HEK293 (cell line): ENCODE data around the gene MX1.

Source experiments
- CTCF ChIA-PET: fragments of 350-600 bp; formaldehyde crosslinking; extraction: SDS; loops from one replicate; lab custom pipeline; 2021; ENCODE audit warnings: antibody characterized with exemption; lab: Yijun Ruan, JAX
- POLR2A ChIA-PET: fragments of 300-600 bp; formaldehyde crosslinking; extraction: SDS; loops from one replicate; lab custom pipeline; 2020; ENCODE audit warnings: antibody characterized with exemption, inconsistent platforms; lab: Yijun Ruan, JAX
- H3K27ac ChIP-seq: fragments of 200-500 bp; sonication (Bioruptor generic); 2 replicates; pipeline ENCODE4 v1.5.1; 2014; ENCODE audit warnings: low read depth, low read length, control low read depth, inconsistent platforms; ENCODE audit errors: extremely low read depth
- H3K36me3 ChIP-seq, 2 experiments: fragments of 200-500 bp in 1 of 2; sonication (Bioruptor generic) in 1 of 2; 1 replicate in 1 of 2; 2 replicates in 1 of 2; pipeline ENCODE4 v1.5.1; 2014 to 2017; ENCODE audit warnings: inconsistent platforms in 2 of 2, low read length in 2 of 2; ENCODE audit not compliant: control insufficient read depth in 2 of 2, insufficient read depth in 1 of 2
- H3K4me1 ChIP-seq: fragments of 200-500 bp; sonication (Bioruptor generic); 2 replicates; pipeline ENCODE4 v1.5.1; 2014; ENCODE audit warnings: mild to moderate bottlenecking, low read length, inconsistent platforms; ENCODE audit not compliant: control insufficient read depth, insufficient read depth
- H3K4me3 ChIP-seq: 2 replicates; pipeline ENCODE4 v1.5.1; 2011; ENCODE audit warnings: low read depth, mild to moderate bottlenecking, control low read depth, low read length, moderate library complexity
- H3K9me3 ChIP-seq: fragments of 200-500 bp; sonication (Bioruptor generic); 2 replicates; pipeline ENCODE4 v1.5.1; 2014; ENCODE audit warnings: low read depth, low read length, inconsistent platforms; ENCODE audit not compliant: control insufficient read depth, insufficient read depth
- GFI1B ChIP-seq: fragments of 450-650 bp; formaldehyde crosslinking; IDR thresholded peaks from 2 replicates; pipeline ENCODE4 v1.5.1; 2016; ENCODE audit warnings: missing biosample characterization, missing genetic modification characterization
- GLIS2 ChIP-seq: fragments of 450-650 bp; formaldehyde crosslinking; IDR thresholded peaks from 2 replicates; pipeline ENCODE4 v1.5.1; 2016; ENCODE audit warnings: missing biosample characterization, missing genetic modification characterization
- HOXA7 ChIP-seq: sonication (generic); formaldehyde crosslinking; IDR thresholded peaks from 2 replicates; pipeline ENCODE4 v1.8.1; 2022; ENCODE audit warnings: missing genetic modification reagents, borderline replicate concordance
- KLF1 ChIP-seq: fragments of 450-650 bp; formaldehyde crosslinking; IDR thresholded peaks from 2 replicates; pipeline ENCODE4 v1.5.1; 2016; ENCODE audit warnings: missing biosample characterization, missing genetic modification characterization
- KLF7 ChIP-seq: fragments of 450-650 bp; formaldehyde crosslinking; IDR thresholded peaks from 2 replicates; pipeline ENCODE4 v1.5.1; 2016; ENCODE audit warnings: missing biosample characterization, missing genetic modification characterization, borderline replicate concordance
- PRDM1 ChIP-seq: fragments of 450-650 bp; formaldehyde crosslinking; IDR thresholded peaks from 2 replicates; pipeline ENCODE4; 2016; ENCODE audit warnings: missing biosample characterization, missing genetic modification characterization
- TCF7L2 ChIP-seq: IDR thresholded peaks from 2 replicates; pipeline ENCODE4 v1.6.1; 2011; ENCODE audit warnings: low read depth, mild to moderate bottlenecking, inconsistent platforms, low read length, moderate library complexity, borderline replicate concordance
- ZBTB48 ChIP-seq: fragments of 450-650 bp; formaldehyde crosslinking; IDR thresholded peaks from 2 replicates; pipeline ENCODE4 v1.5.1; 2016; ENCODE audit warnings: missing biosample characterization, missing genetic modification characterization
- ZBTB7A ChIP-seq: fragments of 450-650 bp; formaldehyde crosslinking; IDR thresholded peaks from 2 replicates; pipeline ENCODE4 v1.5.1; 2016; ENCODE audit warnings: low read depth, missing biosample characterization, missing genetic modification characterization
- ZEB2 ChIP-seq: fragments of 450-650 bp; formaldehyde crosslinking; IDR thresholded peaks from 2 replicates; pipeline ENCODE4 v1.5.1; 2016; ENCODE audit warnings: missing biosample characterization, missing genetic modification characterization
- ZFHX2 ChIP-seq: fragments of 450-650 bp; formaldehyde crosslinking; conservative IDR thresholded peaks from 2 replicates; pipeline ENCODE4 v1.5.1; 2016; ENCODE audit warnings: missing biosample characterization, missing genetic modification characterization
- ZFP3 ChIP-seq: fragments of 450-650 bp; formaldehyde crosslinking; IDR thresholded peaks from 2 replicates; pipeline ENCODE4 v1.5.1; 2016; ENCODE audit warnings: low read depth, missing biosample characterization, missing genetic modification characterization
- ZNF155 ChIP-seq: fragments of 450-650 bp; formaldehyde crosslinking; IDR thresholded peaks from 2 replicates; pipeline ENCODE4 v1.5.1; 2016; ENCODE audit warnings: missing biosample characterization, missing genetic modification characterization
- ZNF157 ChIP-seq: fragments of 450-650 bp; formaldehyde crosslinking; IDR thresholded peaks from 2 replicates; pipeline ENCODE4 v1.5.1; 2016; ENCODE audit warnings: missing biosample characterization, missing genetic modification characterization
- ZNF175 ChIP-seq: fragments of 450-650 bp; formaldehyde crosslinking; IDR thresholded peaks from 2 replicates; pipeline ENCODE4 v1.5.1; 2016; ENCODE audit warnings: missing biosample characterization, missing genetic modification characterization
- ZNF19 ChIP-seq: fragments of 450-650 bp; formaldehyde crosslinking; IDR thresholded peaks from 2 replicates; pipeline ENCODE4; 2016; ENCODE audit warnings: missing biosample characterization, missing genetic modification characterization, low read depth
- ZNF423 ChIP-seq: fragments of 450-650 bp; formaldehyde crosslinking; IDR thresholded peaks from 2 replicates; pipeline ENCODE4 v1.5.1; 2016; ENCODE audit warnings: missing biosample characterization, missing genetic modification characterization
- ZNF600 ChIP-seq: fragments of 450-650 bp; formaldehyde crosslinking; IDR thresholded peaks from 2 replicates; pipeline ENCODE4 v1.5.1; 2016; ENCODE audit warnings: missing biosample characterization, missing genetic modification characterization
- ZNF621 ChIP-seq: fragments of 450-650 bp; formaldehyde crosslinking; IDR thresholded peaks from 2 replicates; pipeline ENCODE4 v1.5.1; 2017; ENCODE audit warnings: missing biosample characterization, missing genetic modification characterization
- ZNF660 ChIP-seq: fragments of 450-650 bp; IDR thresholded peaks from 2 replicates; pipeline ENCODE4 v1.5.1; 2018; ENCODE audit warnings: missing biosample characterization, mild to moderate bottlenecking, missing genetic modification characterization
- ZNF664 ChIP-seq: fragments of 450-650 bp; formaldehyde crosslinking; IDR thresholded peaks from 2 replicates; pipeline ENCODE4 v1.5.1; 2016; ENCODE audit warnings: missing biosample characterization, missing genetic modification characterization
- ZNF670 ChIP-seq: fragments of 450-650 bp; formaldehyde crosslinking; IDR thresholded peaks from 2 replicates; pipeline ENCODE4 v1.5.1; 2016; ENCODE audit warnings: missing biosample characterization, missing genetic modification characterization, low read depth
- TF ChIP-seq, protein P1 (sequence below): fragments of 450-650 bp; formaldehyde crosslinking; IDR thresholded peaks from 2 replicates; pipeline ENCODE4 v1.5.1; 2016; ENCODE audit warnings: missing biosample characterization, missing genetic modification characterization
- TF ChIP-seq, protein P2 (sequence below): fragments of 450-650 bp; formaldehyde crosslinking; IDR thresholded peaks from 2 replicates; pipeline ENCODE4 v1.5.1; 2017; ENCODE audit warnings: missing biosample characterization, missing genetic modification characterization
- TF ChIP-seq, protein P3 (sequence below): fragments of 450-650 bp; formaldehyde crosslinking; IDR thresholded peaks from 2 replicates; pipeline ENCODE4 v1.5.1; 2016; ENCODE audit warnings: missing biosample characterization, missing genetic modification characterization
- TF ChIP-seq, protein P4 (sequence below): fragments of 450-650 bp; formaldehyde crosslinking; conservative IDR thresholded peaks from 2 replicates; pipeline ENCODE4 v1.5.1; 2016; ENCODE audit warnings: low read depth, missing biosample characterization, missing genetic modification characterization
- TF ChIP-seq, protein P5 (sequence below): fragments of 450-650 bp; formaldehyde crosslinking; IDR thresholded peaks from 2 replicates; pipeline ENCODE4 v1.5.1; 2016; ENCODE audit warnings: missing biosample characterization, missing genetic modification characterization

MX1 gene

DNA sequence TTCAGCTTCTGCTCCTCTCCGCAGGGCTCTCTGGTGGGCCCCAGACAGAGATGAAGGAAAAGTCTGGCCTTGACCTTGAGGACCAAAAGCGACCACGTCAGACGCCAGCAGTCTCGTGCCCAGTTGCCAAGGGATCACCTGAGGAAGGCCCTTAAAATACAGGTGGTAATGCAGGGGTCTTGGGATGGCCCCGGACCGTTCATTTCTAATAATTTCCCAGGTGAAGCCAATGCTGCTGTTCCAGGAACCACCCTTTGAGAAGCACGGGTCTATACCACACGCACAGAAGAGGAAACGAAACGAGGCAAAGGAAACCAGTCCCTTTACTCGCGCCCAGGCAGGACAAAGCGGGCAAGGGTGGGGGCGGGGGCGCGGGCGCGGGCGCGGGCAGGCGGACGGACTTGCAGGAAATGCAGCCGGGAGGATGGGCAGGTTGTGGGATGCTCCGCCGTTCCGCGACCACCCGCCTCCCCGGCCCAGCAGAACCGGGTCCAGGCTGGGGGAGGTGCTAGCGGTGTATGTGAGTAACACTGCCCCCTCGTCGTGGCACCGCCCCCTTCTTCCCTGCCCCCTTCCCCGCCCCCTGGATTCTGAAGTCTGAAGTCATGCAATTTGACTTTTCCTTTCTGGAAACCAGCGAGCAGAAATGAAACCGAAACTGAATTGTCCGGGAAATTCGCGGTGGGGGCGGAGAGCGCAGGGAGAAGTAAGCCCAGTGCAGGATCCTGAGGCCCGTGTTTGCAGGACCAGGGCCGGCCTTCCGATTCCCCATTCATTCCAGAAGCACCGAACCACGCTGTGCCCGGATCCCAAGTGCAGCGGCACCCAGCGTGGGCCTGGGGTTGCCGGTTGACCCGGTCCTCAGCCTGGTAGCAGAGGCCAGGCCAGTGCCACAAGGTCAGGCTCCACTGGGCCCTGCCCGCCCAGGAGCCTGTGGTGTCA lies 5.8 kb upstream of the MX1 start:
- ChIA-PET CTCF (interaction anchor here (0.5 to 0.6 kb wide), 2 partner anchors 137 to 789 kb away, joined by 3 read pairs; no protein-coding TSS in a partner anchor), POLR2A (no interaction called here)
- no peaks in the 10 kb centered on the region for H3K9me3 ChIP-seq
- 0 out of 2 replicates have a peak, but pooled peaks cover 3% of the 10 kb centered on the region for H3K4me1 ChIP-seq
- H3K36me3 ChIP-seq: no peaks in the 10 kb centered on the region
- peak overlapping the region; percentile 84 for H3K27ac ChIP-seq
- peak overlapping the region; percentile 64 for H3K4me3 ChIP-seq
- TF ChIP-seq, protein P1, sequence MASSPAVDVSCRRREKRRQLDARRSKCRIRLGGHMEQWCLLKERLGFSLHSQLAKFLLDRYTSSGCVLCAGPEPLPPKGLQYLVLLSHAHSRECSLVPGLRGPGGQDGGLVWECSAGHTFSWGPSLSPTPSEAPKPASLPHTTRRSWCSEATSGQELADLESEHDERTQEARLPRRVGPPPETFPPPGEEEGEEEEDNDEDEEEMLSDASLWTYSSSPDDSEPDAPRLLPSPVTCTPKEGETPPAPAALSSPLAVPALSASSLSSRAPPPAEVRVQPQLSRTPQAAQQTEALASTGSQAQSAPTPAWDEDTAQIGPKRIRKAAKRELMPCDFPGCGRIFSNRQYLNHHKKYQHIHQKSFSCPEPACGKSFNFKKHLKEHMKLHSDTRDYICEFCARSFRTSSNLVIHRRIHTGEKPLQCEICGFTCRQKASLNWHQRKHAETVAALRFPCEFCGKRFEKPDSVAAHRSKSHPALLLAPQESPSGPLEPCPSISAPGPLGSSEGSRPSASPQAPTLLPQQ (tag by site-specific recombination): no peak; the same call in 1 of the 2 replicates
- 0 out of 2 replicates have a peak, but pooled peaks have one; percentile 19 for TF ChIP-seq ZEB2 (tag by site-specific recombination)
- TF ChIP-seq GLIS2: peak; percentile 5; the same call in 1 of the 2 replicates
- TF ChIP-seq, protein P2, sequence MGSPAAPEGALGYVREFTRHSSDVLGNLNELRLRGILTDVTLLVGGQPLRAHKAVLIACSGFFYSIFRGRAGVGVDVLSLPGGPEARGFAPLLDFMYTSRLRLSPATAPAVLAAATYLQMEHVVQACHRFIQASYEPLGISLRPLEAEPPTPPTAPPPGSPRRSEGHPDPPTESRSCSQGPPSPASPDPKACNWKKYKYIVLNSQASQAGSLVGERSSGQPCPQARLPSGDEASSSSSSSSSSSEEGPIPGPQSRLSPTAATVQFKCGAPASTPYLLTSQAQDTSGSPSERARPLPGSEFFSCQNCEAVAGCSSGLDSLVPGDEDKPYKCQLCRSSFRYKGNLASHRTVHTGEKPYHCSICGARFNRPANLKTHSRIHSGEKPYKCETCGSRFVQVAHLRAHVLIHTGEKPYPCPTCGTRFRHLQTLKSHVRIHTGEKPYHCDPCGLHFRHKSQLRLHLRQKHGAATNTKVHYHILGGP (tag by site-specific recombination): no peak
- peak; percentile 28; the same call in 1 of the 2 replicates for TF ChIP-seq ZBTB48 (tag by site-specific recombination)
- TF ChIP-seq ZNF175: no peak
- peak; percentile 4; the same call in 1 of the 2 replicates for TF ChIP-seq ZNF423 (tag by site-specific recombination)
- TF ChIP-seq ZNF19 (tag by site-specific recombination): no peak
- TF ChIP-seq ZNF600 (tag by site-specific recombination): no peak
- no peak for TF ChIP-seq KLF7 (tag by site-specific recombination)
- no peak for TF ChIP-seq KLF1 (tag by site-specific recombination)
- TF ChIP-seq PRDM1 (tag by site-specific recombination): peak; percentile 54
- no peak for TF ChIP-seq ZNF670 (tag by site-specific recombination)
- TF ChIP-seq ZFHX2 (tag by site-specific recombination): peak; percentile 71
- no peak for TF ChIP-seq ZNF157 (tag by site-specific recombination)
- TF ChIP-seq, protein P3, sequence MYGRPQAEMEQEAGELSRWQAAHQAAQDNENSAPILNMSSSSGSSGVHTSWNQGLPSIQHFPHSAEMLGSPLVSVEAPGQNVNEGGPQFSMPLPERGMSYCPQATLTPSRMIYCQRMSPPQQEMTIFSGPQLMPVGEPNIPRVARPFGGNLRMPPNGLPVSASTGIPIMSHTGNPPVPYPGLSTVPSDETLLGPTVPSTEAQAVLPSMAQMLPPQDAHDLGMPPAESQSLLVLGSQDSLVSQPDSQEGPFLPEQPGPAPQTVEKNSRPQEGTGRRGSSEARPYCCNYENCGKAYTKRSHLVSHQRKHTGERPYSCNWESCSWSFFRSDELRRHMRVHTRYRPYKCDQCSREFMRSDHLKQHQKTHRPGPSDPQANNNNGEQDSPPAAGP (tag by site-specific recombination): no peak
- TF ChIP-seq, protein P4, sequence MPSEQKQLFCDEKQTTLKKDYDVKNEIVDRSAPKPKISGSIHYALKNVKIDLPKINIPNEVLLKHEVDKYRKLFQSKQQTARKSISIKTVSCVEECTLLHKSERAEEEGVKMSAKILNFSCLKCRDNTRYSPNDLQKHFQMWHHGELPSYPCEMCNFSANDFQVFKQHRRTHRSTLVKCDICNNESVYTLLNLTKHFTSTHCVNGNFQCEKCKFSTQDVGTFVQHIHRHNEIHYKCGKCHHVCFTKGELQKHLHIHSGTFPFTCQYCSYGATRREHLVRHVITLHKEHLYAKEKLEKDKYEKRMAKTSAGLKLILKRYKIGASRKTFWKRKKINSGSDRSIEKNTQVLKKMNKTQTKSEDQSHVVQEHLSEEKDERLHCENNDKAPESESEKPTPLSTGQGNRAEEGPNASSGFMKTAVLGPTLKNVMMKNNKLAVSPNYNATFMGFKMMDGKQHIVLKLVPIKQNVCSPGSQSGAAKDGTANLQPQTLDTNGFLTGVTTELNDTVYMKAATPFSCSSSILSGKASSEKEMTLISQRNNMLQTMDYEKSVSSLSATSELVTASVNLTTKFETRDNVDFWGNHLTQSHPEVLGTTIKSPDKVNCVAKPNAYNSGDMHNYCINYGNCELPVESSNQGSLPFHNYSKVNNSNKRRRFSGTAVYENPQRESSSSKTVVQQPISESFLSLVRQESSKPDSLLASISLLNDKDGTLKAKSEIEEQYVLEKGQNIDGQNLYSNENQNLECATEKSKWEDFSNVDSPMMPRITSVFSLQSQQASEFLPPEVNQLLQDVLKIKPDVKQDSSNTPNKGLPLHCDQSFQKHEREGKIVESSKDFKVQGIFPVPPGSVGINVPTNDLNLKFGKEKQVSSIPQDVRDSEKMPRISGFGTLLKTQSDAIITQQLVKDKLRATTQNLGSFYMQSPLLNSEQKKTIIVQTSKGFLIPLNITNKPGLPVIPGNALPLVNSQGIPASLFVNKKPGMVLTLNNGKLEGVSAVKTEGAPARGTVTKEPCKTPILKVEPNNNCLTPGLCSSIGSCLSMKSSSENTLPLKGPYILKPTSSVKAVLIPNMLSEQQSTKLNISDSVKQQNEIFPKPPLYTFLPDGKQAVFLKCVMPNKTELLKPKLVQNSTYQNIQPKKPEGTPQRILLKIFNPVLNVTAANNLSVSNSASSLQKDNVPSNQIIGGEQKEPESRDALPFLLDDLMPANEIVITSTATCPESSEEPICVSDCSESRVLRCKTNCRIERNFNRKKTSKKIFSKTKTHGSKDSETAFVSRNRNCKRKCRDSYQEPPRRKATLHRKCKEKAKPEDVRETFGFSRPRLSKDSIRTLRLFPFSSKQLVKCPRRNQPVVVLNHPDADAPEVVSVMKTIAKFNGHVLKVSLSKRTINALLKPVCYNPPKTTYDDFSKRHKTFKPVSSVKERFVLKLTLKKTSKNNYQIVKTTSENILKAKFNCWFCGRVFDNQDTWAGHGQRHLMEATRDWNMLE (tag by site-specific recombination): no peak
- no peak for TF ChIP-seq ZNF155 (tag by site-specific recombination)
- no peak for TF ChIP-seq ZNF664 (tag by site-specific recombination)
- no peak for TF ChIP-seq ZNF621
- no peak for TF ChIP-seq ZBTB7A (tag by site-specific recombination)
- TF ChIP-seq ZNF660 (tag by site-specific recombination): no peak
- no peak for TF ChIP-seq HOXA7 (CRISPR knock-in tag)
- TF ChIP-seq GFI1B (tag by site-specific recombination): no peak
- no peak for TF ChIP-seq ZFP3
- no peak for TF ChIP-seq TCF7L2
- TF ChIP-seq, protein P5, sequence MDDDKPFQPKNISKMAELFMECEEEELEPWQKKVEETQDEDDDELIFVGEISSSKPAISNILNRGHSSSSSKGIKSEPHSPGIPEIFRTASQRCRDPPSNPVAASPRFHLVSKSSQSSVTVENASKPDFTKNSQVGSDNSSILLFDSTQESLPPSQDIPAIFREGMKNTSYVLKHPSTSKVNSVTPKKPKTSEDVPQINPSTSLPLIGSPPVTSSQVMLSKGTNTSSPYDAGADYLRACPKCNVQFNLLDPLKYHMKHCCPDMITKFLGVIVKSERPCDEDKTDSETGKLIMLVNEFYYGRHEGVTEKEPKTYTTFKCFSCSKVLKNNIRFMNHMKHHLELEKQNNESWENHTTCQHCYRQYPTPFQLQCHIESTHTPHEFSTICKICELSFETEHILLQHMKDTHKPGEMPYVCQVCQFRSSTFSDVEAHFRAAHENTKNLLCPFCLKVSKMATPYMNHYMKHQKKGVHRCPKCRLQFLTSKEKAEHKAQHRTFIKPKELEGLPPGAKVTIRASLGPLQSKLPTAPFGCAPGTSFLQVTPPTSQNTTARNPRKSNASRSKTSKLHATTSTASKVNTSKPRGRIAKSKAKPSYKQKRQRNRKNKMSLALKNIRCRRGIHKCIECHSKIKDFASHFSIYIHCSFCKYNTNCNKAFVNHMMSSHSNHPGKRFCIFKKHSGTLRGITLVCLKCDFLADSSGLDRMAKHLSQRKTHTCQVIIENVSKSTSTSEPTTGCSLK (tag by site-specific recombination): no peak
